ENCODE data around the gene GARIN5B. TPM values are rescaled to one million over a fixed set of nuclear protein-coding genes. Genes with fewer than 3 reads are reported as not detected.
A peak's percentile ranks its signal among the peaks of the same experiment; 100 is the strongest.

GARIN5B gene
- total RNA-seq, 1 experiment from 2014 or later = 0.13 TPM

GRCh38 chr19:55336101-55336500 lies 27.0 kb downstream of the GARIN5B start:
- Mint-ChIP-seq H3K4me1 (peaks cover 7 to 15% of the 10 kb centered on the region in 2 experiments), H3K27ac (peak overlapping the region in 1 of 3 experiments; percentile 6; a peak in 1 of 7 replicates), H3K9me3 (no peaks in the 10 kb centered on the region; a peak in 1 of 5 replicates), H3K4me3 (no peak overlapping the region), H3K27me3 (ENCODE audit: low read depth) (peaks cover 26% of the 10 kb centered on the region), H3K36me3 (ENCODE audit: insufficient read depth in 1 of 3, low read depth in 3 of 3) (no peaks in the 10 kb centered on the region; a peak in 1 of 7 replicates)
- H3K4me1 ChIP-seq (ENCODE audit: insufficient read depth, low read length) = no peaks in the 10 kb centered on the region; the same call in 1 of the 2 replicates
- H2BK120ac ChIP-seq (ENCODE audit: low read depth, low read length, poor library complexity, severe bottlenecking) = no peak overlapping the region
- no peaks in the 10 kb centered on the region for H4K20me1 ChIP-seq (ENCODE audit: control insufficient read depth, insufficient read depth, insufficient read length)
- whole genome bisulfite sequencing (ENCODE audit: extremely low coverage, insufficient read length, low lambda C conversion rate) = no CpG with 5 or more reads among the region's 7 CpGs
- H2AK5ac ChIP-seq (ENCODE audit: insufficient read length, low read length) = no peak overlapping the region
- no peak overlapping the region for H3K14ac ChIP-seq (ENCODE audit: insufficient read depth, low read length)
- no peak overlapping the region for H3K4ac ChIP-seq (ENCODE audit: low read depth, low read length)
- H2BK20ac ChIP-seq (ENCODE audit: low read depth, low read length, poor library complexity, severe bottlenecking) = no peak overlapping the region
- H3K79me1 ChIP-seq (ENCODE audit: insufficient read depth, low read depth, low read length, poor library complexity, severe bottlenecking) = no peaks in the 10 kb centered on the region
- no peak overlapping the region for H3K56ac ChIP-seq (ENCODE audit: insufficient read length, low read depth, low read length)
- TF ChIP-seq, protein P1, sequence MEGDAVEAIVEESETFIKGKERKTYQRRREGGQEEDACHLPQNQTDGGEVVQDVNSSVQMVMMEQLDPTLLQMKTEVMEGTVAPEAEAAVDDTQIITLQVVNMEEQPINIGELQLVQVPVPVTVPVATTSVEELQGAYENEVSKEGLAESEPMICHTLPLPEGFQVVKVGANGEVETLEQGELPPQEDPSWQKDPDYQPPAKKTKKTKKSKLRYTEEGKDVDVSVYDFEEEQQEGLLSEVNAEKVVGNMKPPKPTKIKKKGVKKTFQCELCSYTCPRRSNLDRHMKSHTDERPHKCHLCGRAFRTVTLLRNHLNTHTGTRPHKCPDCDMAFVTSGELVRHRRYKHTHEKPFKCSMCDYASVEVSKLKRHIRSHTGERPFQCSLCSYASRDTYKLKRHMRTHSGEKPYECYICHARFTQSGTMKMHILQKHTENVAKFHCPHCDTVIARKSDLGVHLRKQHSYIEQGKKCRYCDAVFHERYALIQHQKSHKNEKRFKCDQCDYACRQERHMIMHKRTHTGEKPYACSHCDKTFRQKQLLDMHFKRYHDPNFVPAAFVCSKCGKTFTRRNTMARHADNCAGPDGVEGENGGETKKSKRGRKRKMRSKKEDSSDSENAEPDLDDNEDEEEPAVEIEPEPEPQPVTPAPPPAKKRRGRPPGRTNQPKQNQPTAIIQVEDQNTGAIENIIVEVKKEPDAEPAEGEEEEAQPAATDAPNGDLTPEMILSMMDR (conservative IDR thresholded peaks at IDR 0.05) = no peak
- no peak overlapping the region for H2BK15ac ChIP-seq (ENCODE audit: low read depth, low read length)
- no peak overlapping the region for H3T11ph ChIP-seq (ENCODE audit: low read length)
- no peaks in the 10 kb centered on the region for H3K79me2 ChIP-seq (ENCODE audit: insufficient read depth, low read length)
- H3K23me2 ChIP-seq (ENCODE audit: insufficient read length, low read depth, low read length, poor library complexity, severe bottlenecking) = peaks cover 17% of the 10 kb centered on the region
- H3K18ac ChIP-seq (ENCODE audit: insufficient read length, low read depth, low read length) = no peak overlapping the region
- H4K91ac ChIP-seq (ENCODE audit: insufficient read length, low read depth, low read length) = no peak overlapping the region
- DNase-seq = no peak
- no peak overlapping the region for H2BK5ac ChIP-seq (ENCODE audit: insufficient read length, low read length)
- no peak overlapping the region for H2AFZ ChIP-seq (ENCODE audit: low read length)
- H3K27ac ChIP-seq (ENCODE audit: insufficient read length, low read depth, low read length) = no peak overlapping the region
- no peak overlapping the region for H3K4me2 ChIP-seq (ENCODE audit: insufficient read depth, insufficient read length, low read length)
- H3K27me3 ChIP-seq (ENCODE audit: insufficient read depth, low read length) = no peaks in the 10 kb centered on the region; the same call in 1 of the 2 replicates
- no peak overlapping the region for H3K9ac ChIP-seq (ENCODE audit: extremely low read depth, insufficient read length, low read length)
- no peaks in the 10 kb centered on the region for H3K9me3 ChIP-seq (ENCODE audit: control insufficient read depth, low read depth, low read length)
- no peak overlapping the region for H4K5ac ChIP-seq (ENCODE audit: insufficient read length, low read depth, low read length)
- H3K23ac ChIP-seq (ENCODE audit: insufficient read length, low read depth, low read length) = no peak overlapping the region
- H2BK12ac ChIP-seq (ENCODE audit: insufficient read length, low read depth, low read length) = no peak overlapping the region
- H4K8ac ChIP-seq (replicated peaks; ENCODE audit: insufficient read length, low read depth, low read length) = no peak overlapping the region
